Measurements from ENCODE around the gene HES1. TPM values are rescaled to one million over a fixed set of nuclear protein-coding genes. Genes with fewer than 3 reads are reported as not detected.

HES1 gene
- total and polyA plus RNA-seq, 10 of the 15 experiments (the other 5 are each of a cell fraction or from before 2014, with no cell fraction given), result 0.46 to 5.3 (median 2.3) TPM

DNA sequence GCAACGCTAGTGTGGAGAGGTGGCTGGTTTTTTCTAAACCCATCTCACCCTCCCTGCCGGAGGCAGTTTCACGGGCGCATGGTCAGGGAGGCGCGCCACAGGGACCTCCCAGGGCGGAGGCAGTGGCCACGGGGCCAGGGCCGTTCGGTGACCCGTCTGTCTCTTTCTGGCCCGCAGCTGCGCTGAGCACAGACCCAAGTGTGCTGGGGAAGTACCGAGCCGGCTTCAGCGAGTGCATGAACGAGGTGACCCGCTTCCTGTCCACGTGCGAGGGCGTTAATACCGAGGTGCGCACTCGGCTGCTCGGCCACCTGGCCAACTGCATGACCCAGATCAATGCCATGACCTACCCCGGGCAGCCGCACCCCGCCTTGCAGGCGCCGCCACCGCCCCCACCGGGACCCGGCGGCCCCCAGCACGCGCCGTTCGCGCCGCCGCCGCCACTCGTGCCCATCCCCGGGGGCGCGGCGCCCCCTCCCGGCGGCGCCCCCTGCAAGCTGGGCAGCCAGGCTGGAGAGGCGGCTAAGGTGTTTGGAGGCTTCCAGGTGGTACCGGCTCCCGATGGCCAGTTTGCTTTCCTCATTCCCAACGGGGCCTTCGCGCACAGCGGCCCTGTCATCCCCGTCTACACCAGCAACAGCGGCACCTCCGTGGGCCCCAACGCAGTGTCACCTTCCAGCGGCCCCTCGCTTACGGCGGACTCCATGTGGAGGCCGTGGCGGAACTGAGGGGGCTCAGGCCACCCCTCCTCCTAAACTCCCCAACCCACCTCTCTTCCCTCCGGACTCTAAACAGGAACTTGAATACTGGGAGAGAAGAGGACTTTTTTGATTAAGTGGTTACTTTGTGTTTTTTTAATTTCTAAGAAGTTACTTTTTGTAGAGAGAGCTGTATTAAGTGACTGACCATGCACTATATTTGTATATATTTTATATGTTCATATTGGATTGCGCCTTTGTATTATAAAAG, 1.8 kb downstream of the HES1 start (continued):
- TF ChIP-seq, protein P1, sequence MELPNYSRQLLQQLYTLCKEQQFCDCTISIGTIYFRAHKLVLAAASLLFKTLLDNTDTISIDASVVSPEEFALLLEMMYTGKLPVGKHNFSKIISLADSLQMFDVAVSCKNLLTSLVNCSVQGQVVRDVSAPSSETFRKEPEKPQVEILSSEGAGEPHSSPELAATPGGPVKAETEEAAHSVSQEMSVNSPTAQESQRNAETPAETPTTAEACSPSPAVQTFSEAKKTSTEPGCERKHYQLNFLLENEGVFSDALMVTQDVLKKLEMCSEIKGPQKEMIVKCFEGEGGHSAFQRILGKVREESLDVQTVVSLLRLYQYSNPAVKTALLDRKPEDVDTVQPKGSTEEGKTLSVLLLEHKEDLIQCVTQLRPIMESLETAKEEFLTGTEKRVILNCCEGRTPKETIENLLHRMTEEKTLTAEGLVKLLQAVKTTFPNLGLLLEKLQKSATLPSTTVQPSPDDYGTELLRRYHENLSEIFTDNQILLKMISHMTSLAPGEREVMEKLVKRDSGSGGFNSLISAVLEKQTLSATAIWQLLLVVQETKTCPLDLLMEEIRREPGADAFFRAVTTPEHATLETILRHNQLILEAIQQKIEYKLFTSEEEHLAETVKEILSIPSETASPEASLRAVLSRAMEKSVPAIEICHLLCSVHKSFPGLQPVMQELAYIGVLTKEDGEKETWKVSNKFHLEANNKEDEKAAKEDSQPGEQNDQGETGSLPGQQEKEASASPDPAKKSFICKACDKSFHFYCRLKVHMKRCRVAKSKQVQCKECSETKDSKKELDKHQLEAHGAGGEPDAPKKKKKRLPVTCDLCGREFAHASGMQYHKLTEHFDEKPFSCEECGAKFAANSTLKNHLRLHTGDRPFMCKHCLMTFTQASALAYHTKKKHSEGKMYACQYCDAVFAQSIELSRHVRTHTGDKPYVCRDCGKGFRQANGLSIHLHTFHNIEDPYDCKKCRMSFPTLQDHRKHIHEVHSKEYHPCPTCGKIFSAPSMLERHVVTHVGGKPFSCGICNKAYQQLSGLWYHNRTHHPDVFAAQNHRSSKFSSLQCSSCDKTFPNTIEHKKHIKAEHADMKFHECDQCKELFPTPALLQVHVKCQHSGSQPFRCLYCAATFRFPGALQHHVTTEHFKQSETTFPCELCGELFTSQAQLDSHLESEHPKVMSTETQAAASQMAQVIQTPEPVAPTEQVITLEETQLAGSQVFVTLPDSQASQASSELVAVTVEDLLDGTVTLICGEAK (IDR thresholded peaks at IDR 0.05; ENCODE audit: borderline replicate concordance), result no peak
- TF ChIP-seq, protein P2, sequence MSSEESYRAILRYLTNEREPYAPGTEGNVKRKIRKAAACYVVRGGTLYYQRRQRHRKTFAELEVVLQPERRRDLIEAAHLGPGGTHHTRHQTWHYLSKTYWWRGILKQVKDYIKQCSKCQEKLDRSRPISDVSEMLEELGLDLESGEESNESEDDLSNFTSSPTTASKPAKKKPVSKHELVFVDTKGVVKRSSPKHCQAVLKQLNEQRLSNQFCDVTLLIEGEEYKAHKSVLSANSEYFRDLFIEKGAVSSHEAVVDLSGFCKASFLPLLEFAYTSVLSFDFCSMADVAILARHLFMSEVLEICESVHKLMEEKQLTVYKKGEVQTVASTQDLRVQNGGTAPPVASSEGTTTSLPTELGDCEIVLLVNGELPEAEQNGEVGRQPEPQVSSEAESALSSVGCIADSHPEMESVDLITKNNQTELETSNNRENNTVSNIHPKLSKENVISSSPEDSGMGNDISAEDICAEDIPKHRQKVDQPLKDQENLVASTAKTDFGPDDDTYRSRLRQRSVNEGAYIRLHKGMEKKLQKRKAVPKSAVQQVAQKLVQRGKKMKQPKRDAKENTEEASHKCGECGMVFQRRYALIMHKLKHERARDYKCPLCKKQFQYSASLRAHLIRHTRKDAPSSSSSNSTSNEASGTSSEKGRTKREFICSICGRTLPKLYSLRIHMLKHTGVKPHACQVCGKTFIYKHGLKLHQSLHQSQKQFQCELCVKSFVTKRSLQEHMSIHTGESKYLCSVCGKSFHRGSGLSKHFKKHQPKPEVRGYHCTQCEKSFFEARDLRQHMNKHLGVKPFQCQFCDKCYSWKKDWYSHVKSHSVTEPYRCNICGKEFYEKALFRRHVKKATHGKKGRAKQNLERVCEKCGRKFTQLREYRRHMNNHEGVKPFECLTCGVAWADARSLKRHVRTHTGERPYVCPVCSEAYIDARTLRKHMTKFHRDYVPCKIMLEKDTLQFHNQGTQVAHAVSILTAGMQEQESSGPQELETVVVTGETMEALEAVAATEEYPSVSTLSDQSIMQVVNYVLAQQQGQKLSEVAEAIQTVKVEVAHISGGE (CRISPR knock-in tag; IDR thresholded peaks at IDR 0.05), result no peak
- peak; percentile 76 for TF ChIP-seq DPF2 (IDR thresholded peaks at IDR 0.05)
- TF ChIP-seq IRF4 (IDR thresholded peaks at IDR 0.05; ENCODE audit: low read depth, low read length), result no peak
- no peak for TF ChIP-seq ESRRA (IDR thresholded peaks at IDR 0.05; ENCODE audit: low read length)
- 0 out of 2 replicates have a peak, but pooled peaks have one; percentile 26 for TF ChIP-seq TBL1XR1 (IDR thresholded peaks at IDR 0.05; ENCODE audit: low read depth, low read length)
- no peak for TF ChIP-seq TAF1 (IDR thresholded peaks at IDR 0.05; ENCODE audit: borderline replicate concordance, low read depth, low read length)
- peak; percentile 80 for TF ChIP-seq NR2F1 (conservative IDR thresholded peaks at IDR 0.05)
- TF ChIP-seq NFXL1 (IDR thresholded peaks at IDR 0.05; ENCODE audit: borderline replicate concordance), result no peak
- no peak for TF ChIP-seq SP1 (IDR thresholded peaks at IDR 0.05; ENCODE audit: low read depth, low read length)
- TF ChIP-seq JUNB (IDR thresholded peaks at IDR 0.05), result no peak
- TF ChIP-seq, protein P3, sequence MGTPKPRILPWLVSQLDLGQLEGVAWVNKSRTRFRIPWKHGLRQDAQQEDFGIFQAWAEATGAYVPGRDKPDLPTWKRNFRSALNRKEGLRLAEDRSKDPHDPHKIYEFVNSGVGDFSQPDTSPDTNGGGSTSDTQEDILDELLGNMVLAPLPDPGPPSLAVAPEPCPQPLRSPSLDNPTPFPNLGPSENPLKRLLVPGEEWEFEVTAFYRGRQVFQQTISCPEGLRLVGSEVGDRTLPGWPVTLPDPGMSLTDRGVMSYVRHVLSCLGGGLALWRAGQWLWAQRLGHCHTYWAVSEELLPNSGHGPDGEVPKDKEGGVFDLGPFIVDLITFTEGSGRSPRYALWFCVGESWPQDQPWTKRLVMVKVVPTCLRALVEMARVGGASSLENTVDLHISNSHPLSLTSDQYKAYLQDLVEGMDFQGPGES (IDR thresholded peaks at IDR 0.05), result no peak
- TF ChIP-seq ZNF24 (IDR thresholded peaks at IDR 0.05), result no peak
- TF ChIP-seq, protein P4, sequence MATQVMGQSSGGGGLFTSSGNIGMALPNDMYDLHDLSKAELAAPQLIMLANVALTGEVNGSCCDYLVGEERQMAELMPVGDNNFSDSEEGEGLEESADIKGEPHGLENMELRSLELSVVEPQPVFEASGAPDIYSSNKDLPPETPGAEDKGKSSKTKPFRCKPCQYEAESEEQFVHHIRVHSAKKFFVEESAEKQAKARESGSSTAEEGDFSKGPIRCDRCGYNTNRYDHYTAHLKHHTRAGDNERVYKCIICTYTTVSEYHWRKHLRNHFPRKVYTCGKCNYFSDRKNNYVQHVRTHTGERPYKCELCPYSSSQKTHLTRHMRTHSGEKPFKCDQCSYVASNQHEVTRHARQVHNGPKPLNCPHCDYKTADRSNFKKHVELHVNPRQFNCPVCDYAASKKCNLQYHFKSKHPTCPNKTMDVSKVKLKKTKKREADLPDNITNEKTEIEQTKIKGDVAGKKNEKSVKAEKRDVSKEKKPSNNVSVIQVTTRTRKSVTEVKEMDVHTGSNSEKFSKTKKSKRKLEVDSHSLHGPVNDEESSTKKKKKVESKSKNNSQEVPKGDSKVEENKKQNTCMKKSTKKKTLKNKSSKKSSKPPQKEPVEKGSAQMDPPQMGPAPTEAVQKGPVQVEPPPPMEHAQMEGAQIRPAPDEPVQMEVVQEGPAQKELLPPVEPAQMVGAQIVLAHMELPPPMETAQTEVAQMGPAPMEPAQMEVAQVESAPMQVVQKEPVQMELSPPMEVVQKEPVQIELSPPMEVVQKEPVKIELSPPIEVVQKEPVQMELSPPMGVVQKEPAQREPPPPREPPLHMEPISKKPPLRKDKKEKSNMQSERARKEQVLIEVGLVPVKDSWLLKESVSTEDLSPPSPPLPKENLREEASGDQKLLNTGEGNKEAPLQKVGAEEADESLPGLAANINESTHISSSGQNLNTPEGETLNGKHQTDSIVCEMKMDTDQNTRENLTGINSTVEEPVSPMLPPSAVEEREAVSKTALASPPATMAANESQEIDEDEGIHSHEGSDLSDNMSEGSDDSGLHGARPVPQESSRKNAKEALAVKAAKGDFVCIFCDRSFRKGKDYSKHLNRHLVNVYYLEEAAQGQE (IDR thresholded peaks at IDR 0.05; ENCODE audit: low read depth, low read length), result no peak

Measured in GM12878 (cell line).